Lung (tissue), 12 donors: ENCODE data around the gene GSE1. TPM values are rescaled to one million over a fixed set of nuclear protein-coding genes. Genes with fewer than 3 reads are reported as not detected.

Source experiments
- ATAC-seq: fragments of 200-7000 bp; cut with Tn5 transposase; one replicate; pipeline ENCODE4 v1.9.1; 2020; ENCODE audit warnings: moderate number of reproducible peaks; ENCODE audit not compliant: insufficient read depth, low FRiP score
- DNase-seq, 3 donors: peaks; one replicate each; pipeline ENCODE4 v3.0.0-alpha.2; 2013 to 2017
- H3K27ac ChIP-seq, 2 donors: one replicate each; pipeline ENCODE4 v1.5.1; 2013; ENCODE audit warnings: mild to moderate bottlenecking in 2 of 2, moderate library complexity in 2 of 2, control low read depth in 1 of 2, inconsistent platforms in 1 of 2, low read depth in 1 of 2, low read length in 1 of 2
- H3K27me3 ChIP-seq, 3 donors: one replicate each; pipeline ENCODE4 v1.5.1; 2013; ENCODE audit warnings: low read length in 2 of 3; ENCODE audit not compliant: control insufficient read depth in 3 of 3, insufficient read depth in 3 of 3
- H3K36me3 ChIP-seq, 4 donors: one replicate each; pipeline ENCODE4 v1.5.1; 2013; ENCODE audit warnings: low read length in 4 of 4, mild to moderate bottlenecking in 1 of 4, moderate library complexity in 1 of 4; ENCODE audit not compliant: control insufficient read depth in 4 of 4, insufficient read depth in 4 of 4
- H3K4me1 ChIP-seq, 5 donors: one replicate each; pipeline ENCODE4 v1.5.1; 2013; ENCODE audit warnings: low read length in 5 of 5, mild to moderate bottlenecking in 2 of 5, moderate library complexity in 1 of 5; ENCODE audit not compliant: control insufficient read depth in 5 of 5, insufficient read depth in 5 of 5
- H3K4me3 ChIP-seq: one replicate; pipeline ENCODE4 v1.5.1; 2013; ENCODE audit warnings: mild to moderate bottlenecking, control low read depth, moderate library complexity
- H3K9ac ChIP-seq, 2 donors: one replicate each; pipeline ENCODE4 v1.5.1; 2013; ENCODE audit warnings: low read length in 2 of 2, control low read depth in 1 of 2; ENCODE audit not compliant: insufficient read depth in 1 of 2
- H3K9me3 ChIP-seq, 4 donors: one replicate each; pipeline ENCODE4 v1.5.1; 2013; ENCODE audit warnings: low read length in 3 of 4, mild to moderate bottlenecking in 1 of 4, moderate library complexity in 1 of 4; ENCODE audit not compliant: control insufficient read depth in 4 of 4, insufficient read depth in 3 of 4
- CTCF ChIP-seq: IDR thresholded peaks from 2 replicates; pipeline ENCODE4 v1.5.1; 2012; ENCODE audit warnings: mild to moderate bottlenecking; ENCODE audit errors: control extremely low read depth, extremely low read depth
- WGBS, 2 donors: extraction: QIAGEN DNeasy Blood & Tissue Kit; methylation state at CpG; one replicate each; pipeline ENCODE4 v1.1.7; 2013; 5-methylcytosine and 5-hydroxymethylcytosine counted together
- polyA plus RNA-seq, 2 donors: library from polyadenylated mRNA; stranded (reverse); fragments of 200-250 nt; gene quantifications; one replicate each; pipeline ENCODE4 v1.2.1, GENCODE V29; 2013
- total RNA-seq, 2 donors: library from RNA; depleted of rRNA in 1 of 2; stranded (reverse); fragments of >200 nt in 1 of 2; gene quantifications; one replicate each; pipeline ENCODE4 v1.2.1, GENCODE V29; 2014 to 2021
- donor health status: control.
- donor health status: control.
- donor health status: Bipolar disorder and iron deficiency.
- donor health status: healthy.
- donor health status: DM: yes; HTN: yes; CAD: no.

Gene GSE1
- total and polyA plus RNA-seq, 4 donors, result 21.3 to 122 (median 74.7) TPM

- Histone ChIP-seq H3K4me1 (peaks cover 0 to 12% (median 4%) of the 10 kb centered on the region in 5 donors), H3K9me3 (no peaks in the 10 kb centered on the region), H3K27me3 (peaks cover 0 to 3% (median 0%) of the 10 kb centered on the region in 3 donors), H3K9ac (no peak overlapping the region), H3K36me3 (no peaks in the 10 kb centered on the region), H3K27ac (no peak overlapping the region), H3K4me3 (no peak overlapping the region)
- 47 to 64% methylated on average over 7 of the region's 7 CpGs for WGBS, 2 donors
- TF ChIP-seq CTCF, result no peak
- ATAC-seq (no peak), DNase-seq (peak; percentile 59 to 67 (median 62))
Observed at GRCh38 chr16:85690469-85691064, 77.4 kb downstream of the GSE1 start.

- H3K4me1 ChIP-seq, result peaks cover 0 to 10% (median 0%) of the 10 kb centered on the region in 5 donors
- TF ChIP-seq CTCF, result no peak
- no peaks in the 10 kb centered on the region for H3K36me3 ChIP-seq
- no peak overlapping the region for H3K9ac ChIP-seq
- H3K9me3 ChIP-seq, result no peaks in the 10 kb centered on the region
- no peak overlapping the region for H3K27ac ChIP-seq
- ATAC-seq (no peak), DNase-seq (no peak)
- H3K4me3 ChIP-seq, result no peak overlapping the region
- WGBS, 2 donors, result 76 to 81% methylated on average over 24 of the region's 24 CpGs
- peaks cover 0 to 3% (median 0%) of the 10 kb centered on the region in 3 donors for H3K27me3 ChIP-seq
Observed at GRCh38 chr16:85695196-85696128, 82.3 kb downstream of the GSE1 start.

- ATAC-seq (no peak), DNase-seq (peak in 1 of 3 donors; percentile 32)
- H3K9ac ChIP-seq, result no peak overlapping the region
- H3K4me3 ChIP-seq, result no peak overlapping the region
- peaks cover 0 to 3% (median 0%) of the 10 kb centered on the region in 3 donors for H3K27me3 ChIP-seq
- H3K27ac ChIP-seq, result no peak overlapping the region
- WGBS, 2 donors, result 76 to 84% methylated on average over 16 of the region's 16 CpGs
- peaks cover 0 to 4% (median 0%) of the 10 kb centered on the region in 4 donors for H3K9me3 ChIP-seq
- peaks cover 0 to 8% (median 0%) of the 10 kb centered on the region in 5 donors for H3K4me1 ChIP-seq
- no peaks in the 10 kb centered on the region for H3K36me3 ChIP-seq
- TF ChIP-seq CTCF, result no peak
Observed at GRCh38 chr16:85696781-85697180, 83.7 kb downstream of the GSE1 start.
